A673 (cell line): Measurements from ENCODE around the gene PELO. TPM values are rescaled to one million over a fixed set of nuclear protein-coding genes. Genes with fewer than 3 reads are reported as not detected.

Experiments
- BruUV-seq: library from RNA; stranded (reverse); fragments of 400-500 nt; replicated peaks from 2 replicates; lab custom pipeline; 2021; lab: Mats Ljungman, UMichigan
- CTCF ChIA-PET: fragments of 300-600 bp; sonication (Branson Sonifier 250); formaldehyde crosslinking; loops from one replicate; lab custom pipeline; 2022; ENCODE audit warnings: antibody characterized with exemption; lab: Charles Lee
- POLR2A ChIA-PET: fragments of 300-600 bp; sonication (Branson Sonifier 250); formaldehyde crosslinking; loops from one replicate; lab custom pipeline; 2022; ENCODE audit warnings: antibody characterized with exemption; ENCODE audit not compliant: low non-redundant PET; lab: Charles Lee
- DNase-seq: peaks from one replicate; pipeline ENCODE4 v3.0.0-alpha.2; 2015; ENCODE audit warnings: low spot score
- H3K27ac ChIP-seq: fragments of 200-600 bp; sonication (generic); 2 replicates; pipeline ENCODE4 v1.5.1; 2016; ENCODE audit warnings: mixed run types, low read depth, mild to moderate bottlenecking, mixed read lengths, antibody characterized with exemption, low read length; ENCODE audit not compliant: poor library complexity, severe bottlenecking
- H3K27me3 ChIP-seq: fragments of 200-600 bp; sonication (generic); replicated peaks from 2 replicates; pipeline ENCODE4 v1.6.1; 2017; ENCODE audit warnings: mixed run types, low read depth, mild to moderate bottlenecking, mixed read lengths, antibody characterized with exemption, low read length; ENCODE audit not compliant: insufficient read depth, poor library complexity
- H3K36me3 ChIP-seq: fragments of 200-600 bp; sonication (generic); 2 replicates; pipeline ENCODE4 v1.6.1; 2016; ENCODE audit warnings: mixed run types, mild to moderate bottlenecking, mixed read lengths, antibody characterized with exemption, low read length; ENCODE audit not compliant: insufficient read depth, poor library complexity, severe bottlenecking
- H3K4me1 ChIP-seq: fragments of 200-600 bp; sonication (generic); 2 replicates; pipeline ENCODE4 v1.6.1; 2017; ENCODE audit warnings: mixed run types, mild to moderate bottlenecking, mixed read lengths, antibody characterized with exemption, low read length; ENCODE audit not compliant: insufficient read depth, poor library complexity, severe bottlenecking
- H3K4me3 ChIP-seq: fragments of 200-600 bp; sonication (generic); 2 replicates; pipeline ENCODE4 v1.5.1; 2016; ENCODE audit warnings: low read depth, mixed run types, mild to moderate bottlenecking, mixed read lengths, low read length; ENCODE audit not compliant: poor library complexity, severe bottlenecking
- H3K9me3 ChIP-seq: fragments of 200-600 bp; sonication (generic); 2 replicates; pipeline ENCODE4 v1.6.1; 2016; ENCODE audit warnings: mixed run types, low read depth, mild to moderate bottlenecking, mixed read lengths, antibody characterized with exemption, low read length; ENCODE audit not compliant: poor library complexity, severe bottlenecking
- CTCF ChIP-seq: fragments of 300-800, 200-600 bp; sonication (generic); conservative IDR thresholded peaks from 2 replicates; pipeline ENCODE4 v1.5.1; 2017; ENCODE audit warnings: low read depth, mild to moderate bottlenecking, antibody characterized with exemption, low read length, moderate library complexity, mixed read lengths
- EZH2 ChIP-seq: fragments of 200-600 bp; sonication (generic); IDR thresholded peaks from 2 replicates; pipeline ENCODE4 v1.6.1; 2017; ENCODE audit warnings: borderline replicate concordance, low read depth, mild to moderate bottlenecking, mixed read lengths, antibody characterized with exemption, low read length; ENCODE audit not compliant: poor library complexity, severe bottlenecking
- intact Hi-C: fragments of 100-400 bp; cut with micrococcal nuclease; formaldehyde crosslinking; loops from one replicate; pipeline ENCODE4 v1.10.0; 2022; ENCODE audit not compliant: unreplicated experiment
- total RNA-seq: library from RNA; stranded (reverse); gene quantifications from 2 replicates; pipeline ENCODE4 v1.2.3, GENCODE V29; 2021

Gene PELO
- total RNA-seq, 1 experiment from 2014 or later = 20.3 TPM

- H3K9me3 ChIP-seq = no peaks in the 10 kb centered on the region
- ChIA-PET POLR2A (no interaction called here), CTCF (no interaction called here)
These were observed 29.7 kb upstream of the PELO start for GRCh38 chr5:52758014-52758413.

GRCh38 chr5:52759331-52759730 is 28.4 kb upstream of the PELO start:
- no peaks in the 10 kb centered on the region for H3K27me3 ChIP-seq
- intact Hi-C loops = no loop called here
- H3K4me3 ChIP-seq = no peak overlapping the region
- ChIA-PET CTCF (no interaction called here), POLR2A (no interaction called here)
- no peaks in the 10 kb centered on the region for H3K36me3 ChIP-seq
- no peaks in the 10 kb centered on the region for H3K4me1 ChIP-seq
- no peaks in the 10 kb centered on the region for H3K9me3 ChIP-seq
- DNase-seq = no peak
- TF ChIP-seq EZH2 = no peak
- TF ChIP-seq CTCF = no peak
- no peak overlapping the region for H3K27ac ChIP-seq
- BruUV-seq = no TSS peak

More at GRCh38 chr5:52758014-52758413, 29.7 kb upstream of the PELO start:
- no peaks in the 10 kb centered on the region for H3K27me3 ChIP-seq
- BruUV-seq = no TSS peak
- intact Hi-C loops = no loop called here
- no peaks in the 10 kb centered on the region for H3K36me3 ChIP-seq
- H3K4me1 ChIP-seq = no peaks in the 10 kb centered on the region
- no peak overlapping the region for H3K27ac ChIP-seq
- H3K4me3 ChIP-seq = no peak overlapping the region
- DNase-seq = no peak
- TF ChIP-seq CTCF = no peak
- no peak for TF ChIP-seq EZH2

GRCh38 chr5:52760695-52761366 is 26.9 kb upstream of the PELO start:
- no peak for TF ChIP-seq EZH2
- TF ChIP-seq CTCF = no peak
- no peak for DNase-seq
- Histone ChIP-seq H3K9me3 (no peaks in the 10 kb centered on the region), H3K27ac (no peak overlapping the region), H3K4me3 (no peak overlapping the region), H3K4me1 (no peaks in the 10 kb centered on the region), H3K27me3 (no peaks in the 10 kb centered on the region), H3K36me3 (no peaks in the 10 kb centered on the region)
- intact Hi-C loops = no loop called here
- no TSS peak for BruUV-seq
- ChIA-PET CTCF (no interaction called here), POLR2A (no interaction called here)
